SU-DHL-6 (cell line): ENCODE data around the gene EML6.

Experiments
- H2AFZ ChIP-seq: fragments of 200-600 bp; sonication (generic); 2 replicates; pipeline ENCODE4 v1.6.1; 2014; ENCODE audit warnings: low read depth, mild to moderate bottlenecking, moderate library complexity, mixed read lengths, antibody characterized with exemption, low read length; ENCODE audit not compliant: severe bottlenecking
- H3F3A ChIP-seq: fragments of 200-600 bp; shearing (Covaris generic); 2 replicates; pipeline ENCODE4 v1.6.0; 2016; ENCODE audit warnings: antibody characterized with exemption, mild to moderate bottlenecking; ENCODE audit not compliant: insufficient read depth
- H3K27ac ChIP-seq: fragments of 200-600 bp; sonication (generic); 2 replicates; pipeline ENCODE4 v1.5.1; 2016; ENCODE audit warnings: low read depth, mild to moderate bottlenecking, low read length, moderate library complexity, mixed read lengths
- H3K27me3 ChIP-seq: fragments of 200-600 bp; sonication (generic), shearing (Covaris generic); 2 replicates; pipeline ENCODE4 v1.6.0; 2014; ENCODE audit warnings: mild to moderate bottlenecking, low read length
- H3K36me3 ChIP-seq: fragments of 200-600 bp; sonication (generic); 2 replicates; pipeline ENCODE4 v1.6.1; 2014; ENCODE audit warnings: mild to moderate bottlenecking, low read length, mixed read lengths
- H3K4me2 ChIP-seq: fragments of 300-600, 200-600 bp; shearing (Covaris generic), sonication (generic); 2 replicates; pipeline ENCODE4 v1.6.0; 2014; ENCODE audit warnings: low read length, low read depth, mild to moderate bottlenecking; ENCODE audit not compliant: poor library complexity, severe bottlenecking
- H3K4me3 ChIP-seq: fragments of 200-600 bp; sonication (generic); 2 replicates; pipeline ENCODE4 v1.5.1; 2014; ENCODE audit warnings: antibody characterized with exemption, low read length, mild to moderate bottlenecking, mixed read lengths; ENCODE audit not compliant: insufficient read depth, poor library complexity, severe bottlenecking
- H3K79me2 ChIP-seq: fragments of 200-600 bp; sonication (generic); 2 replicates; pipeline ENCODE4 v1.6.1; 2014; ENCODE audit warnings: mild to moderate bottlenecking, low read length, moderate library complexity; ENCODE audit not compliant: insufficient read depth
- H3K9ac ChIP-seq: fragments of 200-600 bp; sonication (generic); 2 replicates; pipeline ENCODE4 v1.7.0; 2014; ENCODE audit warnings: mild to moderate bottlenecking, low read length
- H3K9me2 ChIP-seq: fragments of 200-600 bp; sonication (generic); replicated peaks from 2 replicates; pipeline ENCODE4 v1.6.1; 2014; ENCODE audit warnings: low read length; ENCODE audit not compliant: insufficient read depth
- H3K9me3 ChIP-seq: fragments of 200-600 bp; sonication (generic); 2 replicates; pipeline ENCODE4 v1.6.1; 2014; ENCODE audit warnings: low read length, mixed read lengths; ENCODE audit not compliant: insufficient read depth
- H4K20me1 ChIP-seq: fragments of 200-600 bp; sonication (generic); 2 replicates; pipeline ENCODE4 v1.6.1; 2014; ENCODE audit warnings: low read depth, mild to moderate bottlenecking, antibody characterized with exemption, low read length, moderate library complexity, mixed read lengths
- CTCF ChIP-seq: fragments of 200-600 bp; sonication (generic); IDR thresholded peaks from one replicate; pipeline ENCODE4 v1.5.1; 2017; ENCODE audit warnings: antibody characterized with exemption, mild to moderate bottlenecking, low read length, moderate library complexity; ENCODE audit not compliant: insufficient read depth, poor library complexity, severe bottlenecking
- EZH2phosphoT487 ChIP-seq: fragments of 200-600 bp; sonication (generic), shearing (Covaris generic); conservative IDR thresholded peaks from 2 replicates; pipeline ENCODE4 v1.6.1; 2018; ENCODE audit warnings: mild to moderate bottlenecking, antibody characterized with exemption, low read length, moderate library complexity, mixed read lengths

EML6 gene

GRCh38 chr2:54903736-54904554 is 180.5 kb downstream of the EML6 start:
- H3K79me2 ChIP-seq: no peaks in the 10 kb centered on the region
- H3K27ac ChIP-seq: no peak overlapping the region
- H2AFZ ChIP-seq: no peak overlapping the region
- H3K4me3 ChIP-seq: no peak overlapping the region
- H3K4me2 ChIP-seq: no peak overlapping the region
- H3K36me3 ChIP-seq: 0 out of 2 replicates have a peak, but pooled peaks cover under 1% of the 10 kb centered on the region
- no peaks in the 10 kb centered on the region for H3K27me3 ChIP-seq
- no peaks in the 10 kb centered on the region for H3K9me3 ChIP-seq
- H3F3A ChIP-seq: no peaks in the 10 kb centered on the region
- H3K9me2 ChIP-seq: no peaks in the 10 kb centered on the region
- no peak overlapping the region for H3K9ac ChIP-seq
- TF ChIP-seq EZH2phosphoT487 (no peak), CTCF (no peak)
- no peaks in the 10 kb centered on the region for H4K20me1 ChIP-seq

- H3K4me3 ChIP-seq: no peak overlapping the region
- H3K9me2 ChIP-seq: no peaks in the 10 kb centered on the region
- H3K4me2 ChIP-seq: no peak overlapping the region
- no peak for TF ChIP-seq CTCF
- TF ChIP-seq EZH2phosphoT487: no peak
- no peaks in the 10 kb centered on the region for H3K79me2 ChIP-seq
- no peaks in the 10 kb centered on the region for H3K9me3 ChIP-seq
- no peak overlapping the region for H2AFZ ChIP-seq
- no peaks in the 10 kb centered on the region for H4K20me1 ChIP-seq
- no peaks in the 10 kb centered on the region for H3K27me3 ChIP-seq
- H3K36me3 ChIP-seq: 0 out of 2 replicates have a peak, but pooled peaks cover 4% of the 10 kb centered on the region
- H3K27ac ChIP-seq: no peak overlapping the region
- H3K9ac ChIP-seq: no peak overlapping the region
- H3F3A ChIP-seq: no peaks in the 10 kb centered on the region
Measured at GRCh38 chr2:54904836-54905235, 181.4 kb downstream of the EML6 start.

- no peak overlapping the region for H3K4me2 ChIP-seq
- no peak overlapping the region for H3K4me3 ChIP-seq
- no peaks in the 10 kb centered on the region for H3K79me2 ChIP-seq
- no peaks in the 10 kb centered on the region for H3K9me2 ChIP-seq
- no peaks in the 10 kb centered on the region for H3K9me3 ChIP-seq
- peaks cover 4% of the 10 kb centered on the region; the same call in 1 of the 2 replicates for H3K36me3 ChIP-seq
- TF ChIP-seq EZH2phosphoT487 (no peak), CTCF (no peak)
- no peaks in the 10 kb centered on the region for H3K27me3 ChIP-seq
- no peaks in the 10 kb centered on the region for H4K20me1 ChIP-seq
- H2AFZ ChIP-seq: no peak overlapping the region
- no peak overlapping the region for H3K27ac ChIP-seq
- no peak overlapping the region for H3K9ac ChIP-seq
- peaks cover 4% of the 10 kb centered on the region; the same call in 1 of the 2 replicates for H3F3A ChIP-seq
Measured at GRCh38 chr2:54906716-54907115, 183.3 kb downstream of the EML6 start.
